Measurements from ENCODE around the gene PTPRK. TPM values are rescaled to one million over a fixed set of nuclear protein-coding genes. Genes with fewer than 3 reads are reported as not detected.

The PTPRK gene
- total RNA-seq, 2 experiments from 2014 or later, result not detected

DNA sequence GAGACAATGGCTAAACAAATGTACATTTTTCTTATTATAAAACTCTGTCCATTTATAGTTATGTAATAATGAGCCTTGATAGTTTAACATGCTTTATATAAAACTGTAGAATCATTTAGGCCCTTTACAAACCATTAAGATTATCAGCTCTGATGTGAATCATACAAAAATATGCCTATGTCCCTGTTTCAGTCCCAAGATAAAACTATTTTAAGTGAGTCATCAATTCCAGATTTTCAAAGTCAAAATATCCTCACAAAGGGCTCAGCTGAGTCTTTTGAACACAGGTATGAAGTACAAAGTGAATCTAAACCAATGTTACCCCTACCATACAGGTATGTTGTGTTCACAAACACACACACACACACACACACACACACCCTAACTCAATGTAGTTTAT, 88.0 kb downstream of the PTPRK start:
- Histone ChIP-seq H2AFZ (ENCODE audit: low read length) (no peak overlapping the region), H4K20me1 (ENCODE audit: insufficient read depth, low read length) (no peaks in the 10 kb centered on the region), H3K27ac (ENCODE audit: low read depth, low read length, poor library complexity, severe bottlenecking) (no peak overlapping the region), H3K36me3 (ENCODE audit: insufficient read depth, low read length) (no peaks in the 10 kb centered on the region), H3K9me2 (ENCODE audit: insufficient read depth, low read length) (no peaks in the 10 kb centered on the region), H3K4me1 (ENCODE audit: insufficient read depth, low read length, poor library complexity, severe bottlenecking) (no peaks in the 10 kb centered on the region), H3K4me3 (ENCODE audit: low read depth, low read length, poor library complexity, severe bottlenecking) (no peak overlapping the region), H3K4me2 (ENCODE audit: low read length) (no peak overlapping the region), H3K9me3 (ENCODE audit: low read length) (no peaks in the 10 kb centered on the region), H3K79me2 (ENCODE audit: insufficient read depth, low read depth, low read length) (no peaks in the 10 kb centered on the region)
- POLR2A ChIA-PET, result interaction anchor here (0.5 kb wide), 1 partner anchor 703 kb away, joined by 6 read pairs; no protein-coding TSS in a partner anchor
- no peak for DNase-seq (ENCODE audit: low spot score)
- no TSS peak for BruUV-seq (replicated peaks)
- CTCF ChIA-PET (ENCODE audit: unreplicated experiment), result no interaction called here
- intact Hi-C loops (cut with micrococcal nuclease; ENCODE audit: unreplicated experiment), result no loop called here
- TF ChIP-seq EZH2phosphoT487 (IDR thresholded peaks at IDR 0.05; ENCODE audit: borderline replicate concordance, low read depth, low read length), result no peak
- TF ChIP-seq, protein P1, sequence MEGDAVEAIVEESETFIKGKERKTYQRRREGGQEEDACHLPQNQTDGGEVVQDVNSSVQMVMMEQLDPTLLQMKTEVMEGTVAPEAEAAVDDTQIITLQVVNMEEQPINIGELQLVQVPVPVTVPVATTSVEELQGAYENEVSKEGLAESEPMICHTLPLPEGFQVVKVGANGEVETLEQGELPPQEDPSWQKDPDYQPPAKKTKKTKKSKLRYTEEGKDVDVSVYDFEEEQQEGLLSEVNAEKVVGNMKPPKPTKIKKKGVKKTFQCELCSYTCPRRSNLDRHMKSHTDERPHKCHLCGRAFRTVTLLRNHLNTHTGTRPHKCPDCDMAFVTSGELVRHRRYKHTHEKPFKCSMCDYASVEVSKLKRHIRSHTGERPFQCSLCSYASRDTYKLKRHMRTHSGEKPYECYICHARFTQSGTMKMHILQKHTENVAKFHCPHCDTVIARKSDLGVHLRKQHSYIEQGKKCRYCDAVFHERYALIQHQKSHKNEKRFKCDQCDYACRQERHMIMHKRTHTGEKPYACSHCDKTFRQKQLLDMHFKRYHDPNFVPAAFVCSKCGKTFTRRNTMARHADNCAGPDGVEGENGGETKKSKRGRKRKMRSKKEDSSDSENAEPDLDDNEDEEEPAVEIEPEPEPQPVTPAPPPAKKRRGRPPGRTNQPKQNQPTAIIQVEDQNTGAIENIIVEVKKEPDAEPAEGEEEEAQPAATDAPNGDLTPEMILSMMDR (conservative IDR thresholded peaks at IDR 0.05; ENCODE audit: low read length), result no peak

DNA sequence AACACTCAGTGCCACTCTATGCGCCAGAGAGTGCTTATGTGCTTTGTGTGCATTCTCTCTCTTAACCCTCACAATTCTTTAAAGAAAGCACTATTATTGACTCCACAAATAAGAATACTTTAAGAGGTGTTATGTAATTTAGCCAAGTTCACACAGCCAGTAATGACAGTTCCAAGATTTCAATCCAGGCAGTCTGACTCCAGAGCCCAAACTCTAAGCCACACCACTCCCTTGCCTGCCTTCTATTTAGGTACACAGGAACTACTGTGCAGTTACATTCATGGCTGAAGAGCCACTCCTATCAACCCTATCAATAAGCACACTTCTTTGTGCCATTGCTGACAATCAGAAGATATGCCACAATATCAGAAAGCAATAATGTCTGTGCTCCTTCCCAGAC, 93.3 kb downstream of the PTPRK start:
- DNase-seq (ENCODE audit: low spot score), result no peak
- no peak overlapping the region for H3K4me3 ChIP-seq (ENCODE audit: low read depth, low read length, poor library complexity, severe bottlenecking)
- TF ChIP-seq, protein P1 (conservative IDR thresholded peaks at IDR 0.05; ENCODE audit: low read length), result no peak
- TF ChIP-seq EZH2phosphoT487 (IDR thresholded peaks at IDR 0.05; ENCODE audit: borderline replicate concordance, low read depth, low read length), result no peak
- no peak overlapping the region for H3K4me2 ChIP-seq (ENCODE audit: low read length)
- H4K20me1 ChIP-seq (ENCODE audit: insufficient read depth, low read length), result no peaks in the 10 kb centered on the region
- CTCF ChIA-PET (ENCODE audit: unreplicated experiment), result no interaction called here
- no peaks in the 10 kb centered on the region for H3K9me2 ChIP-seq (ENCODE audit: insufficient read depth, low read length)
- POLR2A ChIA-PET, result no interaction called here
- no peaks in the 10 kb centered on the region for H3K9me3 ChIP-seq (ENCODE audit: low read length)
- H3K36me3 ChIP-seq (ENCODE audit: insufficient read depth, low read length), result no peaks in the 10 kb centered on the region
- no peaks in the 10 kb centered on the region for H3K79me2 ChIP-seq (ENCODE audit: insufficient read depth, low read depth, low read length)
- BruUV-seq (replicated peaks), result no TSS peak
- intact Hi-C loops (cut with micrococcal nuclease; ENCODE audit: unreplicated experiment), result no loop called here
- no peak overlapping the region for H2AFZ ChIP-seq (ENCODE audit: low read length)
- no peak overlapping the region for H3K27ac ChIP-seq (ENCODE audit: low read depth, low read length, poor library complexity, severe bottlenecking)
- no peaks in the 10 kb centered on the region for H3K4me1 ChIP-seq (ENCODE audit: insufficient read depth, low read length, poor library complexity, severe bottlenecking)

DNA sequence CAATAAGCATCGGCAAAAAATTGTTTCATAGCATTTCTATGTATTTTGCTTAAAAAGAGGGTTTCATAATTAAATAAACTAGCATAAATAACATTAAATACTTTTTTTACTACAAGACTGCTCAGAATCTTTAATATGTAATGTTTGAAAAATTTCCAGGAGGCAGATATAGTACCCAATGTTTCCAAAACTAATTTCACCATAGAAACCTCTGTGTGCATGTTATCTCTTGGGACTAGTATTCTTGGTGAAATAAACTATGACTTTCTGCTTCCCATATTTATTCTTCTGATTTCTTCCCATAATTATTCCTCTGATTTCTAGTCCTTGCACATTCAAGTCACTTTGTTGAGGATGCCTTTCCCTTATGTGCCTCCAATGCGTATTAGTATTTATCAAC, 94.5 kb downstream of the PTPRK start:
- Histone ChIP-seq H3K79me2 (ENCODE audit: insufficient read depth, low read depth, low read length) (no peaks in the 10 kb centered on the region), H3K4me2 (ENCODE audit: low read length) (no peak overlapping the region), H3K4me1 (ENCODE audit: insufficient read depth, low read length, poor library complexity, severe bottlenecking) (no peaks in the 10 kb centered on the region), H3K27ac (ENCODE audit: low read depth, low read length, poor library complexity, severe bottlenecking) (no peak overlapping the region), H3K9me2 (ENCODE audit: insufficient read depth, low read length) (no peaks in the 10 kb centered on the region), H2AFZ (ENCODE audit: low read length) (no peak overlapping the region), H3K4me3 (ENCODE audit: low read depth, low read length, poor library complexity, severe bottlenecking) (no peak overlapping the region), H4K20me1 (ENCODE audit: insufficient read depth, low read length) (no peaks in the 10 kb centered on the region), H3K9me3 (ENCODE audit: low read length) (no peaks in the 10 kb centered on the region), H3K36me3 (ENCODE audit: insufficient read depth, low read length) (no peaks in the 10 kb centered on the region)
- no TSS peak for BruUV-seq (replicated peaks)
- ChIA-PET CTCF (ENCODE audit: unreplicated experiment) (no interaction called here), POLR2A (interaction anchor here (0.9 kb wide), 1 partner anchor 27 kb away, joined by 3 read pairs; no protein-coding TSS in a partner anchor)
- TF ChIP-seq, protein P1 (conservative IDR thresholded peaks at IDR 0.05; ENCODE audit: low read length), result no peak
- no peak for TF ChIP-seq EZH2phosphoT487 (IDR thresholded peaks at IDR 0.05; ENCODE audit: borderline replicate concordance, low read depth, low read length)
- intact Hi-C loops (cut with micrococcal nuclease; ENCODE audit: unreplicated experiment), result no loop called here
- no peak for DNase-seq (ENCODE audit: low spot score)
